ENCODE data around the gene AFMID. TPM values are rescaled to one million over a fixed set of nuclear protein-coding genes. Genes with fewer than 3 reads are reported as not detected.

The AFMID gene
- total RNA-seq, 1 donor from 2014 or later: 25.5 TPM

- no peak overlapping the region for H3K4me3 Mint-ChIP-seq (ENCODE audit: unreplicated experiment)
- H3K9me3 Mint-ChIP-seq (ENCODE audit: low read depth): no peaks in the 10 kb centered on the region
- H3K27ac Mint-ChIP-seq (ENCODE audit: unreplicated experiment): no peak overlapping the region
- DNase-seq (ENCODE audit: low spot score): peak; percentile 76
- H3K4me1 Mint-ChIP-seq (ENCODE audit: low read depth): no peaks in the 10 kb centered on the region
- TF ChIP-seq CTCF (IDR thresholded peaks at IDR 0.05): no peak
- no peaks in the 10 kb centered on the region for H3K27me3 Mint-ChIP-seq (ENCODE audit: low read depth)
- H3K36me3 Mint-ChIP-seq (ENCODE audit: low read depth): no peaks in the 10 kb centered on the region
Observed at GRCh38 chr17:78240012-78240655, 53.0 kb downstream of the AFMID start.

- no peaks in the 10 kb centered on the region for H3K4me1 Mint-ChIP-seq (ENCODE audit: low read depth)
- no peak overlapping the region for H3K4me3 Mint-ChIP-seq (ENCODE audit: unreplicated experiment)
- no peak overlapping the region for H3K27ac Mint-ChIP-seq (ENCODE audit: unreplicated experiment)
- peaks cover 2% of the 10 kb centered on the region for H3K36me3 Mint-ChIP-seq (ENCODE audit: low read depth)
- peaks cover 4% of the 10 kb centered on the region for H3K9me3 Mint-ChIP-seq (ENCODE audit: low read depth)
- no peak for DNase-seq (ENCODE audit: low spot score)
- TF ChIP-seq CTCF (IDR thresholded peaks at IDR 0.05): no peak
- no peaks in the 10 kb centered on the region for H3K27me3 Mint-ChIP-seq (ENCODE audit: low read depth)
Observed at GRCh38 chr17:78240839-78241238, 53.7 kb downstream of the AFMID start.

- no peak for DNase-seq (ENCODE audit: low spot score)
Observed at GRCh38 chr17:78241277-78242023, 54.3 kb downstream of the AFMID start.

GRCh38 chr17:78242024-78242742, 55.0 kb downstream of the AFMID start:
- Mint-ChIP-seq H3K27ac (ENCODE audit: unreplicated experiment) (no peak overlapping the region), H3K36me3 (ENCODE audit: low read depth) (peaks cover 2% of the 10 kb centered on the region), H3K9me3 (ENCODE audit: low read depth) (peaks cover 4% of the 10 kb centered on the region), H3K4me3 (ENCODE audit: unreplicated experiment) (no peak overlapping the region), H3K27me3 (ENCODE audit: low read depth) (no peaks in the 10 kb centered on the region), H3K4me1 (ENCODE audit: low read depth) (no peaks in the 10 kb centered on the region)
- TF ChIP-seq CTCF (IDR thresholded peaks at IDR 0.05): no peak
- no peak for DNase-seq (ENCODE audit: low spot score)

More at GRCh38 chr17:78241277-78242023, 54.3 kb downstream of the AFMID start:
- no peak for TF ChIP-seq CTCF (IDR thresholded peaks at IDR 0.05)
- H3K36me3 Mint-ChIP-seq (ENCODE audit: low read depth): peaks cover 2% of the 10 kb centered on the region
- H3K9me3 Mint-ChIP-seq (ENCODE audit: low read depth): peaks cover 4% of the 10 kb centered on the region
- H3K27me3 Mint-ChIP-seq (ENCODE audit: low read depth): no peaks in the 10 kb centered on the region
- no peak overlapping the region for H3K27ac Mint-ChIP-seq (ENCODE audit: unreplicated experiment)
- H3K4me3 Mint-ChIP-seq (ENCODE audit: unreplicated experiment): no peak overlapping the region
- H3K4me1 Mint-ChIP-seq (ENCODE audit: low read depth): no peaks in the 10 kb centered on the region

- peaks cover 2% of the 10 kb centered on the region for H3K36me3 Mint-ChIP-seq (ENCODE audit: low read depth)
- peaks cover 6% of the 10 kb centered on the region for H3K4me1 Mint-ChIP-seq (ENCODE audit: low read depth)
- TF ChIP-seq CTCF (IDR thresholded peaks at IDR 0.05): no peak
- no peaks in the 10 kb centered on the region for H3K27me3 Mint-ChIP-seq (ENCODE audit: low read depth)
- H3K27ac Mint-ChIP-seq (ENCODE audit: unreplicated experiment): no peak overlapping the region
- H3K4me3 Mint-ChIP-seq (ENCODE audit: unreplicated experiment): no peak overlapping the region
- H3K9me3 Mint-ChIP-seq (ENCODE audit: low read depth): peaks cover 4% of the 10 kb centered on the region
- no peak for DNase-seq (ENCODE audit: low spot score)
Observed at GRCh38 chr17:78247304-78247703, 60.1 kb downstream of the AFMID start.
